ENCODE measurements around the gene S100A14. TPM values are rescaled to one million over a fixed set of nuclear protein-coding genes. Genes with fewer than 3 reads are reported as not detected.
A peak's percentile ranks its signal among the peaks of the same experiment; 100 is the strongest.

Gene S100A14
- total RNA-seq, 1 experiment from 2014 or later: 252 TPM

- TF ChIP-seq SRF (IDR thresholded peaks at IDR 0.05; ENCODE audit: low read depth): no peak
- no peak for TF ChIP-seq YY1 (IDR thresholded peaks at IDR 0.05; ENCODE audit: extremely low read depth, insufficient replicate concordance, low read depth, low read length)
- no peak for TF ChIP-seq SP1 (IDR thresholded peaks at IDR 0.05; ENCODE audit: low read depth)
Measured at GRCh38 chr1:153610811-153611301, 5.3 kb downstream of the S100A14 start (continued).

GRCh38 chr1:153610334-153610733 lies 5.8 kb downstream of the S100A14 start:
- Histone ChIP-seq H3K4me2 (ENCODE audit: low read length) (peak overlapping the region; percentile 88), H3K4me1 (ENCODE audit: control insufficient read depth in 1 of 2, insufficient read depth in 2 of 2, low read length in 2 of 2) (peaks cover 52 to 78% of the 10 kb centered on the region in 2 experiments), H2AFZ (ENCODE audit: low read depth, low read length, poor library complexity, severe bottlenecking) (no peak overlapping the region), H3K36me3 (ENCODE audit: control insufficient read depth in 1 of 2, insufficient read depth in 2 of 2, low read length in 2 of 2) (peaks cover 3 to 17% of the 10 kb centered on the region in 2 experiments; a peak in 3 of 4 replicates), H3K79me2 (ENCODE audit: insufficient read depth, low read length) (peaks cover 72% of the 10 kb centered on the region), H4K20me1 (ENCODE audit: insufficient read depth) (no peaks in the 10 kb centered on the region), H3K4me3 (replicated peaks in 1 of 2; ENCODE audit: low read depth in 1 of 2, low read length in 2 of 2) (peak overlapping the region; percentile 30 to 59), H3K9me2 (ENCODE audit: insufficient read depth) (no peaks in the 10 kb centered on the region), H3K9ac (ENCODE audit: low read length) (peak overlapping the region; percentile 73), H3K9me3 (ENCODE audit: control insufficient read depth in 1 of 2, insufficient read depth in 1 of 2, low read depth in 1 of 2, low read length in 2 of 2) (no peaks in the 10 kb centered on the region), H3K27me3 (ENCODE audit: insufficient read depth, low read length) (no peaks in the 10 kb centered on the region), H3K27ac (ENCODE audit: low read depth, low read length) (peak overlapping the region; percentile 72)
- ChIA-PET RAD21 (ENCODE audit: low non-redundant PET in 1 of 2, low total read pairs in 2 of 2, uncharacterized antibody in 2 of 2, unreplicated experiment in 2 of 2) (interaction anchor here in 1 of 2 experiments (1.1 kb wide), 1 partner anchor 17 kb away, joined by 4 read pairs; the partner anchor contains the start of gene S100A13), POLR2A (interaction anchor here (0.9 to 9.1 kb wide), 6 partner anchors 7 to 76 kb away, joined by 4 to 61 read pairs (median 6); partner anchors contain the start of genes CHTOP, S100A13 and S100A6), CTCF (interaction anchor here (1.1 to 1.3 kb wide), 4 partner anchors 17 to 99 kb away, joined by 4 to 8 read pairs (median 4); partner anchors contain the start of genes CHTOP and S100A13)
- intact Hi-C loops (cut with micrococcal nuclease): loop anchor here (5.0 kb wide), 1 partner anchor 78 kb away; no protein-coding TSS in a partner anchor
- ATAC-seq: 0 out of 2 replicates have a peak, but pooled peaks have one; percentile 5
- DNase-seq (ENCODE audit: low read depth, low spot score): no peak
- TF ChIP-seq TCF7L2 (IDR thresholded peaks at IDR 0.05; ENCODE audit: borderline replicate concordance, extremely low read depth, insufficient read depth, insufficient read length) (no peak), POLR2AphosphoS5 (IDR thresholded peaks at IDR 0.05; ENCODE audit: low read depth, low read length) (peak; percentile 69)
- BruUV-seq (replicated peaks): no TSS peak

GRCh38 chr1:153609585-153609907 lies 6.6 kb downstream of the S100A14 start:
- Histone ChIP-seq H3K9me2 (ENCODE audit: insufficient read depth) (no peaks in the 10 kb centered on the region), H3K79me2 (ENCODE audit: insufficient read depth, low read length) (peaks cover 65% of the 10 kb centered on the region), H3K4me3 (replicated peaks in 1 of 2; ENCODE audit: low read depth in 1 of 2, low read length in 2 of 2) (peak overlapping the region; percentile 51 to 59), H3K9ac (ENCODE audit: low read length) (peak overlapping the region; percentile 73), H3K27me3 (ENCODE audit: insufficient read depth, low read length) (no peaks in the 10 kb centered on the region), H4K20me1 (ENCODE audit: insufficient read depth) (no peaks in the 10 kb centered on the region), H3K36me3 (ENCODE audit: control insufficient read depth in 1 of 2, insufficient read depth in 2 of 2, low read length in 2 of 2) (peaks cover 3 to 17% of the 10 kb centered on the region in 2 experiments; a peak in 3 of 4 replicates), H3K4me1 (ENCODE audit: control insufficient read depth in 1 of 2, insufficient read depth in 2 of 2, low read length in 2 of 2) (peaks cover 47 to 70% of the 10 kb centered on the region in 2 experiments), H3K9me3 (ENCODE audit: control insufficient read depth in 1 of 2, insufficient read depth in 1 of 2, low read depth in 1 of 2, low read length in 2 of 2) (no peaks in the 10 kb centered on the region), H3K4me2 (ENCODE audit: low read length) (peak overlapping the region; percentile 88), H2AFZ (ENCODE audit: low read depth, low read length, poor library complexity, severe bottlenecking) (no peak overlapping the region), H3K27ac (ENCODE audit: low read depth, low read length) (peak overlapping the region; percentile 72)
- DNase-seq (ENCODE audit: low read depth, low spot score) (no peak), ATAC-seq (no peak)
- ChIA-PET RAD21 (ENCODE audit: low non-redundant PET in 1 of 2, low total read pairs in 2 of 2, uncharacterized antibody in 2 of 2, unreplicated experiment in 2 of 2) (interaction anchor here in 1 of 2 experiments (1.1 kb wide), 2 partner anchors 18 to 75 kb away, joined by 3 to 4 read pairs; partner anchors contain the start of gene S100A13), CTCF (no interaction called here), POLR2A (interaction anchor here (0.8 to 9.1 kb wide), 7 partner anchors 8 to 75 kb away, joined by 3 to 61 read pairs (median 5); partner anchors contain the start of genes CHTOP, S100A13 and S100A6)
- BruUV-seq (replicated peaks): TSS peak; percentile 80
- TF ChIP-seq EZH2phosphoT487 (IDR thresholded peaks at IDR 0.05; ENCODE audit: borderline replicate concordance) (no peak), REST (IDR thresholded peaks at IDR 0.05; ENCODE audit: low read depth) (no peak), JUND (IDR thresholded peaks at IDR 0.05) (no peak), SRF (IDR thresholded peaks at IDR 0.05; ENCODE audit: low read depth) (no peak), ELF1 (IDR thresholded peaks at IDR 0.05; ENCODE audit: borderline replicate concordance, low read depth) (no peak), SP1 (IDR thresholded peaks at IDR 0.05; ENCODE audit: low read depth) (no peak)
- intact Hi-C loops (cut with micrococcal nuclease): no loop called here

All from HCT116 (cell line).